ENCODE results near the gene LILRA5. TPM values are rescaled to one million over a fixed set of nuclear protein-coding genes. Genes with fewer than 3 reads are reported as not detected.

Gene LILRA5
- total and polyA plus RNA-seq, 2 of the 13 experiments (the other 11 are each of a cell fraction or from before 2014, with no cell fraction given), result not detected

DNA sequence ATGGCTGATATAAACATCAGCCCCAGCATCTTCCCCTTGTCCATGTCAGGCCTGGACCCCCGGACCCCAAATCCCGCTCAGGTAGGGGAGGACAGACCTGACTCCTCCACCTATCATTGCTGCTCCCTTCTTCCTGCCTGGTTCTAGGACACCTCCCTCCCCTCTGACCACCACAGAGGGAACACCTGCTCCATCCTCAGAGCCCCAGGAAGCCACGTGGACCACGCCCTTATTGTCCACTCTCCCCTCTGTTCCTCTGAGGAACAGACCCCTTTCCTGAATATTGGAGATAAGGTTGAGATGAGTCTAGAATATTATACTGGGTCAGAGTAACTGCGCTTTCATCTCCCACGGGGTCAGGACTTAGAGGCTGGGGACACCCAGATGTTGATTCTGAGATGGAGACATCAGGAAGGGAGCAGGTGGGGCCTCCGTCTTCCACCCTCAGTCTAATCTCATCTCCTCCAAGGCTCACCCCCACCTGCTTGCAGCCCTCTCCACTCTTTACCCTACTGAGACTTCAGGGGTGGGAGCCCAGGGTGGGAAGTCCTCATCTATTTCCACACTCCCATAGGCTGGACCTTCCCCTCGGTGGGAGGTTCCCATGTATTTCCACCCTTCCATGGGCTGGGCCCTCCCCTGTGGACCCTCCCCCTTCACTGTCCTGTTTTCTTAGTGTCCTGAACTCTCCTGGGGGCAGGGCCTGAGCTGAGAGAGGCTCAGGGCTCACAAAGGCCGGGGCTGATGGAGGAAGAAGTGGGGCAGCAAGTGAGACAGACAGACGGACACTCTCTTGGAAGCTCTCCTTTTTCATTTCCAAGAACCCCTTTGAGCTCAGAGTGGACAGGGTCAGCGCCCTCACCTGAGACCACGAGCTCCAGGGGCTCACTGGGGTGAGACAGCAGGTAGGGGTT is 23.3 kb upstream of the LILRA5 start:
- intact Hi-C loops (cut with micrococcal nuclease; ENCODE audit: unreplicated experiment) (no loop called here), in situ Hi-C loops (cut with HindIII; ENCODE audit: extremely low pct_ligation_motif_present, low pct_unique_long_range_greater_than_20kb) (no loop called here)
- H3K4me3 ChIP-seq (replicated peaks in 1 of 3; ENCODE audit: insufficient read depth in 1 of 3, low read depth in 2 of 3, low read length in 3 of 3), result no peak overlapping the region
- H2AFZ ChIP-seq (ENCODE audit: low read length), result no peak overlapping the region
- peaks cover 1 to 40% of the 10 kb centered on the region in 2 experiments for H3K27me3 ChIP-seq (ENCODE audit: control insufficient read depth in 1 of 2, insufficient read depth in 2 of 2, low read length in 2 of 2)
- FAIRE-seq (no peak), ATAC-seq (no peak; the same call in 2 of the 3 replicates), DNase-seq (ENCODE audit: low spot score) (no peak)
- no peaks in the 10 kb centered on the region for H3K79me2 ChIP-seq (ENCODE audit: insufficient read depth, low read length)
- no peak for TF ChIP-seq ZNF652 (CRISPR knock-in tag; IDR thresholded peaks at IDR 0.05; ENCODE audit: borderline replicate concordance, low read depth)
- TF ChIP-seq, protein P1, sequence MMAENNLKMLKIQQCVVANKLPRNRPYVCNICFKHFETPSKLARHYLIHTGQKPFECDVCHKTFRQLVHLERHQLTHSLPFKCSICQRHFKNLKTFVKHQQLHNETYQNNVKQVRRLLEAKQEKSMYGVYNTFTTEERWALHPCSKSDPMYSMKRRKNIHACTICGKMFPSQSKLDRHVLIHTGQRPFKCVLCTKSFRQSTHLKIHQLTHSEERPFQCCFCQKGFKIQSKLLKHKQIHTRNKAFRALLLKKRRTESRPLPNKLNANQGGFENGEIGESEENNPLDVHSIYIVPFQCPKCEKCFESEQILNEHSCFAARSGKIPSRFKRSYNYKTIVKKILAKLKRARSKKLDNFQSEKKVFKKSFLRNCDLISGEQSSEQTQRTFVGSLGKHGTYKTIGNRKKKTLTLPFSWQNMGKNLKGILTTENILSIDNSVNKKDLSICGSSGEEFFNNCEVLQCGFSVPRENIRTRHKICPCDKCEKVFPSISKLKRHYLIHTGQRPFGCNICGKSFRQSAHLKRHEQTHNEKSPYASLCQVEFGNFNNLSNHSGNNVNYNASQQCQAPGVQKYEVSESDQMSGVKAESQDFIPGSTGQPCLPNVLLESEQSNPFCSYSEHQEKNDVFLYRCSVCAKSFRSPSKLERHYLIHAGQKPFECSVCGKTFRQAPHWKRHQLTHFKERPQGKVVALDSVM (CRISPR knock-in tag; IDR thresholded peaks at IDR 0.05), result no peak
- TF ChIP-seq, protein P2, sequence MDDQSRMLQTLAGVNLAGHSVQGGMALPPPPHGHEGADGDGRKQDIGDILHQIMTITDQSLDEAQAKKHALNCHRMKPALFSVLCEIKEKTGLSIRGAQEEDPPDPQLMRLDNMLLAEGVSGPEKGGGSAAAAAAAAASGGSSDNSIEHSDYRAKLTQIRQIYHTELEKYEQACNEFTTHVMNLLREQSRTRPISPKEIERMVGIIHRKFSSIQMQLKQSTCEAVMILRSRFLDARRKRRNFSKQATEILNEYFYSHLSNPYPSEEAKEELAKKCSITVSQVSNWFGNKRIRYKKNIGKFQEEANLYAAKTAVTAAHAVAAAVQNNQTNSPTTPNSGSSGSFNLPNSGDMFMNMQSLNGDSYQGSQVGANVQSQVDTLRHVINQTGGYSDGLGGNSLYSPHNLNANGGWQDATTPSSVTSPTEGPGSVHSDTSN (CRISPR knock-in tag; IDR thresholded peaks at IDR 0.05; ENCODE audit: borderline replicate concordance), result no peak
- TF ChIP-seq, protein P3, sequence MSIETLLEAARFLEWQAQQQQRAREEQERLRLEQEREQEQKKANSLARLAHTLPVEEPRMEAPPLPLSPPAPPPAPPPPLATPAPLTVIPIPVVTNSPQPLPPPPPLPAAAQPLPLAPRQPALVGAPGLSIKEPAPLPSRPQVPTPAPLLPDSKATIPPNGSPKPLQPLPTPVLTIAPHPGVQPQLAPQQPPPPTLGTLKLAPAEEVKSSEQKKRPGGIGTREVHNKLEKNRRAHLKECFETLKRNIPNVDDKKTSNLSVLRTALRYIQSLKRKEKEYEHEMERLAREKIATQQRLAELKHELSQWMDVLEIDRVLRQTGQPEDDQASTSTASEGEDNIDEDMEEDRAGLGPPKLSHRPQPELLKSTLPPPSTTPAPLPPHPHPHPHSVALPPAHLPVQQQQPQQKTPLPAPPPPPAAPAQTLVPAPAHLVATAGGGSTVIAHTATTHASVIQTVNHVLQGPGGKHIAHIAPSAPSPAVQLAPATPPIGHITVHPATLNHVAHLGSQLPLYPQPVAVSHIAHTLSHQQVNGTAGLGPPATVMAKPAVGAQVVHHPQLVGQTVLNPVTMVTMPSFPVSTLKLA (IDR thresholded peaks at IDR 0.05), result peak; percentile 90
- TF ChIP-seq, protein P4, sequence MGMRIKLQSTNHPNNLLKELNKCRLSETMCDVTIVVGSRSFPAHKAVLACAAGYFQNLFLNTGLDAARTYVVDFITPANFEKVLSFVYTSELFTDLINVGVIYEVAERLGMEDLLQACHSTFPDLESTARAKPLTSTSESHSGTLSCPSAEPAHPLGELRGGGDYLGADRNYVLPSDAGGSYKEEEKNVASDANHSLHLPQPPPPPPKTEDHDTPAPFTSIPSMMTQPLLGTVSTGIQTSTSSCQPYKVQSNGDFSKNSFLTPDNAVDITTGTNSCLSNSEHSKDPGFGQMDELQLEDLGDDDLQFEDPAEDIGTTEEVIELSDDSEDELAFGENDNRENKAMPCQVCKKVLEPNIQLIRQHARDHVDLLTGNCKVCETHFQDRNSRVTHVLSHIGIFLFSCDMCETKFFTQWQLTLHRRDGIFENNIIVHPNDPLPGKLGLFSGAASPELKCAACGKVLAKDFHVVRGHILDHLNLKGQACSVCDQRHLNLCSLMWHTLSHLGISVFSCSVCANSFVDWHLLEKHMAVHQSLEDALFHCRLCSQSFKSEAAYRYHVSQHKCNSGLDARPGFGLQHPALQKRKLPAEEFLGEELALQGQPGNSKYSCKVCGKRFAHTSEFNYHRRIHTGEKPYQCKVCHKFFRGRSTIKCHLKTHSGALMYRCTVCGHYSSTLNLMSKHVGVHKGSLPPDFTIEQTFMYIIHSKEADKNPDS (CRISPR knock-in tag; IDR thresholded peaks at IDR 0.05), result no peak
- TF ChIP-seq ZNF33A (CRISPR knock-in tag; IDR thresholded peaks at IDR 0.05; ENCODE audit: borderline replicate concordance), result no peak
- TF ChIP-seq ZNF557 (CRISPR knock-in tag; IDR thresholded peaks at IDR 0.05), result no peak
- 9% methylated on average over 12 of the region's 12 CpGs for WGBS (ENCODE audit: low lambda C conversion rate)
- H4K20me1 ChIP-seq (ENCODE audit: insufficient read depth, low read length), result no peaks in the 10 kb centered on the region
- H3K9ac ChIP-seq (ENCODE audit: insufficient read depth, low read depth, low read length), result no peak overlapping the region
- ChIA-PET CTCF (ENCODE audit: low intra/inter-chr PET ratio, low total read pairs) (no interaction called here), POLR2A (no interaction called here)
- BruUV-seq (replicated peaks), result no TSS peak
- H3K4me1 ChIP-seq (ENCODE audit: insufficient read depth, low read length), result no peaks in the 10 kb centered on the region
- H3K9me3 ChIP-seq (ENCODE audit: low read length), result no peaks in the 10 kb centered on the region
- no peak overlapping the region for H3K27ac ChIP-seq (ENCODE audit: extremely low read length, insufficient read depth, low read length)
- H3K4me2 ChIP-seq (ENCODE audit: low read depth, low read length), result no peak overlapping the region
- H3K36me3 ChIP-seq (replicated peaks in 1 of 2; ENCODE audit: control insufficient read depth in 1 of 2, insufficient read depth in 2 of 2, low read length in 2 of 2), result no peaks in the 10 kb centered on the region
